ENCODE measurements around the gene BBS1.
A peak's percentile ranks its signal among the peaks of the same experiment; 100 is the strongest.
"Not testable (repeated sequence)": the region's sequence is repeated elsewhere in the genome, so short reads cannot be mapped to it uniquely, and the experiment has no call there.

Gene BBS1

DNA sequence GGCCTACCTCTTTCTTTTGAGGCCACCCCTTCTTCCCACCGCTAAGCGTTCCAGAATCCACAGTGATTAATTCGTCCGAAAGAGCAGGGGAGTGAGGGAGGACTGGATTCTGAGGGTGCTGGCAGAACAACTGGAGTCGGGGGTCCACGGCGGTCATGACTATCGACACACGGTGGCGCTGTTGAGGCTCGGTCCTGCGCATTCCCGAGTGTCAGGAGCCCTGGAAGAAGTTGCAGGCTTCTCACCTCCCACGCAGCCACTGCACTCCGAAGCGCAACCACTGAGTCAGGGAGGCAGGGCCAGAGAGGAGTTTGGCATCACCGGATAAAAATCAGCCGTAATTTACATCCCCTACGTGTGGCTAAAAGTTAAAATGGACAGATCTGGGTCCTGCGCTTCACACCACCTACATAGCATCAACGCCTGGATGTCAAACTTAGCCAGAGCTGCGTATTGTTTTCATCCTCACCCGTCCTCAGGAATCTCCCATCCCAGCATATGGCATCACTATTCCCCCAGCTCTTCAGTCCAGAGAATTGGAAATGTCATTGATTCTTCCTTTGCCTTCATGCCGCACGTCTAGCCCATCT, 68.7 kb downstream of the BBS1 start:
- peak; percentile 100 for DNase-seq (ENCODE audit: low spot score)

DNA sequence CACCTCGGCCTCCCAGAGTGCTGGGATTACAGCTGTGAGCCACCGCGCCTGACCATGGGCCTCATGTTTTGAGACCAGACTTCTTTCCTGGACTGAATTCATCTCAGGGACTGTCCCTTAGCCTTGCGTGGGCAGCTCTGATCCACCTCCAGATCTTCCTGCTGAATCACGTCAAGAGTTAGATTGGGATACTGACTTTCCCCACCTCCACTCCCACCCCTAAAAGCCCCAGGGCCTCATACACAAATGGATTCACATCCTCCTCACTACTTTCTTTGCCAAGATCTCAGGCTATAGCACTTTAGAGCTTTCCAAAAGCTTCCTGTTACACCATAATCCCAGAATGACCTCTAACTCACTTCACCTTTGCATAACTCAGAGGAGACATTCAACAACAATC, 70.4 kb downstream of the BBS1 start:
- DNase-seq (ENCODE audit: low spot score): no peak

DNA sequence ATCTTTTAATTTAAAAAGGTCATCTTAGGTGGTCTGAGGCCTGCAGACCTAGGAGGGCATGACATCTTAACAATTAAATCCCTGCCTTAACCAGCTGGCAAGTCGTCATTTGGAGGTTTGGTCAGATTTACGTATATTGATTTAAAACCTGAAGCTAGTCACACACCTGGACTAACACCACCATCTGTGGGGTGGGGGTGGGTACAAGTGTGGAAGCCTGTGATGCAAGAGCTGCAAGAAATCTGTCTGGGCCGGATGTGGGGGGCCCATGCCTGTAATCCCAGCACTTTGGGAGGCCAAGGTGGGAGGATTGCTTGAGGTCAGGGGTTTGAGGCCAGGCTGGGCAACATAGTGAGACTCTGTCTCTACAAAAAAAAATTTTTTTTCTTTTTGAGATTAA, 70.8 kb downstream of the BBS1 start:
- DNase-seq (ENCODE audit: low spot score): no peak

DNA sequence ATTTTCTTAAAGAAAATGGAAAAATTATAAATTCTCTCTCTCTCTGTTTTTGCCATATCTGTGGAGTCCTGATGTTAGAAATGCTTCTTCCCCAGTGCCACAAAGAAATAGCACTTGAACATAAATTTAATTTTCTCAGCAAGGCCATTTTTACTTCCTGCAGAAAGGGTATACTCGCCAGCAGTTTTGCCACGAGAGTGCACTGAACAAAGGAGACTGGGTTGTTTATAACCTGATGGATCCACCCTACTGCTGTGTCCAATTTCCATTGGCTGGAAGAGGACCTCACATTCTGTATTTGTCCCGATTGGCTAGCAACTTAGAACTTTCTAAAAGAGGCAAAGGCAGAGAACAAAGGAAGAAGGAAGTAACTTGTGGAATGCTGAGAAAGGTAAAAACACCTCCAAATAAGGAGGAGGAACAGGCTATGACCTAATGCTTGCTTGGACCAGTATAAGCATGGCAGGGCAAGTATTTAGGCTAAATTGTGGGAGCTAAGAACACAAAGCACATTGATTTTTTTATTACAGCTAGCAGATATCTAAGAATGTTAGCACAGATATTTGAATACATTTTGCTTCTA, 72.2 kb downstream of the BBS1 start:
- DNase-seq (ENCODE audit: low spot score): not testable (repeated sequence)
